Colonic mucosa (tissue), 4 donors: ENCODE results near the gene FAM13C. TPM values are rescaled to one million over a fixed set of nuclear protein-coding genes. Genes with fewer than 3 reads are reported as not detected.

Experiments
- DNase-seq: peaks from one replicate; pipeline ENCODE4 v3.0.0-alpha.2; 2020
- H3K27ac ChIP-seq: fragments of 200-600 bp; one replicate; pipeline ENCODE4 v1.8.0; 2021
- H3K27me3 ChIP-seq: fragments of 200-600 bp; one replicate; pipeline ENCODE4 v1.8.0; 2021
- H3K36me3 ChIP-seq: fragments of 200-600 bp; one replicate; pipeline ENCODE4 v1.8.0; 2021
- H3K4me1 ChIP-seq: fragments of 200-600 bp; one replicate; pipeline ENCODE4 v1.8.0; 2021; ENCODE audit warnings: mild to moderate bottlenecking
- H3K4me3 ChIP-seq: fragments of 200-600 bp; one replicate; pipeline ENCODE4 v1.8.0; 2021
- H3K9ac ChIP-seq, 2 donors: one replicate each; pipeline ENCODE4 v1.7.0; 2013; ENCODE audit warnings: control low read depth in 2 of 2, low read depth in 2 of 2, low read length in 2 of 2
- H3K9me3 ChIP-seq: fragments of 200-600 bp; one replicate; pipeline ENCODE4 v1.8.0; 2021
- intact Hi-C: fragments of 100-400 bp; cut with DNase I; formaldehyde crosslinking; loops from one replicate; pipeline ENCODE4 v1.14.1; 2022
- total RNA-seq, 2 donors: library from RNA; stranded (reverse); fragmentation: NEBNext Ultra II Directional in 1 of 2; extraction: Animal tissue kit (Norgen Biotek cat#: 25700) in 1 of 2; gene quantifications; one replicate each; pipeline ENCODE4 v1.2.1, GENCODE V29; 2021
- TF ChIP-seq, protein P1 (sequence below): fragments of 200-600 bp; IDR thresholded peaks from one replicate; pipeline ENCODE4 v1.8.0; 2022; ENCODE audit warnings: antibody characterized with exemption, mild to moderate bottlenecking
- donor health status: healthy.
- donor health status: DM: no; HTN: no; CAD: no.
- donor health status: DM: no; HTN: no; CAD: no.

The FAM13C gene
- total RNA-seq, 2 donors from 2014 or later: 1.0 to 2.5 TPM

DNA sequence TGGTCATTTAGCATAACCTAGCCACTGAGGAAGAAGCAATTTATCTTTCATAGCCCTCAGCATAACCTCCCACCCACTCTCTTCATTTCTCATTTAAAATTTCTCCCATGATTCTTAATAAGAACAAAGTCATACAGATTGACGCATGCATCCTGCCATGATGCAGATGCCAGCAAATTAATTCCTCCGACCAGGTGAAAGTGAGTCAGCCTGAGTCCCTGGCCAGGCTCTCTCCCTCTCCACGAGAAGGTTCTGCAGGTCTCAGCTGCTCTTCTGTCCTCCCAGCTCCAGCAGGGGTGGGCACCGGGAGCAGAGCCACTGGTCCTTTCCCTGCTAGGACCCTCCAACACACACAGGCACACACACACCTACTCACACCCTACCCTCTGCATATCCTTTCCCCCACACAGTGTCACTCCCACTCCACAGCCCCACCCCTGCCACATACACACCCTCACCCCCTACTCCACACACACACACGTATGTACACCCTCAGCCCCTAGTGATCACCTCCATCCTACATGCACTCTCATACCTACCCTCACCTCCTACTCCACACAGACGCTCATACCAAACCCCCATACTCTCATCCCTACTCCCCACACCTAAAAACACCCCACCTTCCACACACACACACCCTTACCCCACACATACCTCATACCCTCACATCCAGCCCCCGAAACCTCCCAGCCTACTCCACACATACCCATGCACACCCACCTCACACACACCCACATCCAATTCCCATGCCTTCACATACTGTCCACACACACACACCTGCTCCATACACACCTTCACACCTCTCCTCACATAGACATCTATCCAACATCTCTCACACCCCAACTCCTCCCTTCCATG is 78.0 kb downstream of the FAM13C start:
- no peaks in the 10 kb centered on the region for H3K27me3 ChIP-seq
- DNase-seq: no peak
- H3K27ac ChIP-seq: no peak overlapping the region
- H3K36me3 ChIP-seq: no peaks in the 10 kb centered on the region
- TF ChIP-seq, protein P1, sequence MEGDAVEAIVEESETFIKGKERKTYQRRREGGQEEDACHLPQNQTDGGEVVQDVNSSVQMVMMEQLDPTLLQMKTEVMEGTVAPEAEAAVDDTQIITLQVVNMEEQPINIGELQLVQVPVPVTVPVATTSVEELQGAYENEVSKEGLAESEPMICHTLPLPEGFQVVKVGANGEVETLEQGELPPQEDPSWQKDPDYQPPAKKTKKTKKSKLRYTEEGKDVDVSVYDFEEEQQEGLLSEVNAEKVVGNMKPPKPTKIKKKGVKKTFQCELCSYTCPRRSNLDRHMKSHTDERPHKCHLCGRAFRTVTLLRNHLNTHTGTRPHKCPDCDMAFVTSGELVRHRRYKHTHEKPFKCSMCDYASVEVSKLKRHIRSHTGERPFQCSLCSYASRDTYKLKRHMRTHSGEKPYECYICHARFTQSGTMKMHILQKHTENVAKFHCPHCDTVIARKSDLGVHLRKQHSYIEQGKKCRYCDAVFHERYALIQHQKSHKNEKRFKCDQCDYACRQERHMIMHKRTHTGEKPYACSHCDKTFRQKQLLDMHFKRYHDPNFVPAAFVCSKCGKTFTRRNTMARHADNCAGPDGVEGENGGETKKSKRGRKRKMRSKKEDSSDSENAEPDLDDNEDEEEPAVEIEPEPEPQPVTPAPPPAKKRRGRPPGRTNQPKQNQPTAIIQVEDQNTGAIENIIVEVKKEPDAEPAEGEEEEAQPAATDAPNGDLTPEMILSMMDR: no peak
- H3K9ac ChIP-seq: no peak overlapping the region
- H3K4me3 ChIP-seq: no peak overlapping the region
- no peaks in the 10 kb centered on the region for H3K9me3 ChIP-seq
- intact Hi-C loops: no loop called here
- H3K4me1 ChIP-seq: no peaks in the 10 kb centered on the region

DNA sequence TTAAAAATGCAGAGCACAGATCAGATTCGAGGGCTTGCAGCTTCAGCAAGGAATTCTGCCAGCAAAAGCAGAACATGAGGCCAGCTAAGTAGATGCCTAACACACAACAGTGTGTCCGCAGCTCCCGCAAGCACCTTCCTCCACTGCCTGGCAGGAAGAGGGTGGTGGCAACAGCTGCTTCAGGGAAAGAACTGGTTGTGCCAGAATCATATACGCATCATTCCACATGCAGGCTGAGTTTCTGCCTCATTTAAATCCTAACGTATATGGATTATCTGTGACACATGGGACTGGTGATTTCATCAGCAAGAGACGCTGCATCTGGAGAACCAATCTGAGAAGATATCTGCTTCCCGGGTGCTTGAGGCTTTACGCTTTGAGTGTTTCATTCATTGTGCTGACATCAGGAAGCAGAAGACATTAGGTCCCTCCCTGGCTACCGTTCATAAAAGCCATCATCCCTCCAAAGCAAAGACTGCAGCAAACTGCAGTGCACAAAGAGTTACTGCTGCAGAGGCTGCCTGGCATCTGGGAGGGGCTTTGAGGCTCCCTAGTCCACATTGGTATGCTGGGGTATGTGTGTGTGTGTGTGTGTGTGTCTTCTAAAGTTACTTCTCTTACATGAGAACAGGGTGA is 78.8 kb downstream of the FAM13C start:
- no peaks in the 10 kb centered on the region for H3K4me1 ChIP-seq
- intact Hi-C loops: no loop called here
- no peak overlapping the region for H3K27ac ChIP-seq
- TF ChIP-seq, protein P1: no peak
- H3K9ac ChIP-seq: no peak overlapping the region
- no peaks in the 10 kb centered on the region for H3K9me3 ChIP-seq
- DNase-seq: no peak
- no peaks in the 10 kb centered on the region for H3K36me3 ChIP-seq
- no peak overlapping the region for H3K4me3 ChIP-seq
- no peaks in the 10 kb centered on the region for H3K27me3 ChIP-seq

DNA sequence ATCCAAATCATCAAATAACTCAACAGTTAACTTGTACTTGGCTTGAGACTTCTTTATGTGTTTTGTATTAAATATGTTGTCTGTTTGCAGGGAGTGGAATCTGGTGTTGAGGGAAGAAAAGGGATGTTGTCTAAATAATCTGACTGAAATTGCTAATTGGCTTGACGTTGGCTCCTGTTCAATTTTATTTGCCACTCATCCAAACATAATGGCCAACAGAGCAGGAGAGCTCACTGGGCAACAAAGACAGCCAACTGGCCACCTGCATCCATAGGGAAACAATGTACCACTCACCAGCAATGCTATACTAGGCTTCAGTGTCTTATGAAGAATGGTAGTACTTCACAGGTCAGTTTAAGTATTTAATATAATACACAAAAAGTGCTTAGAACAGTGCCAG is 80.5 kb downstream of the FAM13C start:
- no peaks in the 10 kb centered on the region for H3K27me3 ChIP-seq
- intact Hi-C loops: no loop called here
- TF ChIP-seq, protein P1: no peak
- H3K27ac ChIP-seq: no peak overlapping the region
- no peak overlapping the region for H3K4me3 ChIP-seq
- no peak overlapping the region for H3K9ac ChIP-seq
- no peaks in the 10 kb centered on the region for H3K36me3 ChIP-seq
- H3K9me3 ChIP-seq: no peaks in the 10 kb centered on the region
- DNase-seq: no peak
- H3K4me1 ChIP-seq: no peaks in the 10 kb centered on the region

DNA sequence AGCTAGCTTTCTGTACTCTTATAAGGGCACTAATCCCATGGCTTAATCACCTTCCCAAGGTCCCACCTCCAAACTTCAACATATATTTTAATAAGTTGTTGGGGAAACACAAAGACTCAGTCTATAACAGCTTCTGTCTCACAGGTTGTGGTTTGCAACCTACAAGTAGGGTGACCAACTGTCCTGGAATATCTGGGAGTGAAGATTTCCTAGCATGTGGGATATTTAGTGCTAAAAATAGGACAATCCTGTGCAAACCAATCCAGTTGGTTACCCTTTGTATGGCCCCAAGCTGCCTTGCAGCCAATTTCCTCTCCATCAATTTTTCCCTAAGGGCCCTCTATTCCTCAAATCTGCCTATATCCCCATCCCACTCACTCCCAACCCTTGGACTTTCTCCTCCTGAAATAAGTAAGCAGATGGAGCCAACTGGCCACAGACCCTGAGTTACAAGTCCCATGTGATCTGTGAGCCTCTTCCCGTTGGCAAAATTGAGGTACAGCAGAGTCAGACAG is 82.3 kb downstream of the FAM13C start:
- intact Hi-C loops: no loop called here
- no peaks in the 10 kb centered on the region for H3K4me1 ChIP-seq
- TF ChIP-seq, protein P1: no peak
- no peak overlapping the region for H3K4me3 ChIP-seq
- H3K9ac ChIP-seq: no peak overlapping the region
- no peaks in the 10 kb centered on the region for H3K27me3 ChIP-seq
- H3K9me3 ChIP-seq: no peaks in the 10 kb centered on the region
- no peak overlapping the region for H3K27ac ChIP-seq
- no peak for DNase-seq
- no peaks in the 10 kb centered on the region for H3K36me3 ChIP-seq

DNA sequence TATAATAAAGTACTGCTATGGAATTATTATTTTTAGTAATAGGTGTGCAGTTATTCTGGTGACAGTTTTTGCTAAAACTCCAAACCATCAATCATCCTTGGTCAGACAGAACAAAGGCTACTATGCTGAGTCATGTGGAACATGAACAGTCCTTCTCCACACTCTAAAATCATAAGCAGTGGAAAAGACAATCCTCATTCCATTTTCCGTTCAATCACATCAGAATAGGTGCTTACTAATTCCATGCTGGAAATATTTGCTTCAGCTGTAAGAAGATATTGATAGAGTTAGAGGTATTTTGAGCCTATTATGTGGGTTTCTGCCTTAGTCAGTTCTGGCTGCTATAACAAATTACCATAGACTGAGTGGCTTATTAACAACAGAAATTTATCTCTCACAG is 82.9 kb downstream of the FAM13C start:
- no peak overlapping the region for H3K27ac ChIP-seq
- no peaks in the 10 kb centered on the region for H3K4me1 ChIP-seq
- no peak for DNase-seq
- no peaks in the 10 kb centered on the region for H3K9me3 ChIP-seq
- no peaks in the 10 kb centered on the region for H3K36me3 ChIP-seq
- no peaks in the 10 kb centered on the region for H3K27me3 ChIP-seq
- TF ChIP-seq, protein P1: no peak
- no peak overlapping the region for H3K4me3 ChIP-seq
- intact Hi-C loops: no loop called here
- no peak overlapping the region for H3K9ac ChIP-seq
